HG02884 (cell line): ENCODE data around the gene PIANP.

Source experiments
- ATAC-seq: cut with Tn5 transposase; IDR thresholded peaks from one replicate; pipeline ENCODE4 v1.9.1; 2021; ENCODE audit warnings: mild to moderate bottlenecking, moderate library complexity; ENCODE audit not compliant: unreplicated experiment

The PIANP gene

GRCh38 chr12:6676962-6677361 lies 23.7 kb downstream of the PIANP start:
- ATAC-seq = no peak

GRCh38 chr12:6672143-6672542 lies 28.5 kb downstream of the PIANP start:
- ATAC-seq = no peak

GRCh38 chr12:6667559-6668210 lies 32.9 kb downstream of the PIANP start:
- no peak for ATAC-seq

GRCh38 chr12:6666211-6666610 lies 34.4 kb downstream of the PIANP start:
- no peak for ATAC-seq

GRCh38 chr12:6664902-6665301 lies 35.7 kb downstream of the PIANP start:
- ATAC-seq = no peak

- peak; percentile 94 for ATAC-seq
These were observed 37.5 kb downstream of the PIANP start, which contains the start of gene ING4 for GRCh38 chr12:6662906-6663742. ING4 (minus strand) TSS chr12:6663119; CDS start chr12:6663101, 18 bp downstream.

GRCh38 chr12:6662602-6662905 lies 38.1 kb downstream of the PIANP start:
- peak; percentile 4 for ATAC-seq

- ATAC-seq = no peak
These were observed 46.6 kb downstream of the PIANP start for GRCh38 chr12:6653987-6654386.

- ATAC-seq = no peak
These were observed 47.3 kb downstream of the PIANP start for GRCh38 chr12:6653342-6653741.

- ATAC-seq = no peak
These were observed 48.2 kb downstream of the PIANP start for GRCh38 chr12:6652391-6652790.

GRCh38 chr12:6650832-6651231 lies 49.8 kb downstream of the PIANP start:
- ATAC-seq = no peak

- no peak for ATAC-seq
These were observed 53.5 kb downstream of the PIANP start, which contains the start of gene ACRBP for GRCh38 chr12:6647083-6647604. ACRBP (minus strand) TSS chr12:6647432; CDS start chr12:6647366, 66 bp downstream.

- no peak for ATAC-seq
These were observed 54.1 kb downstream of the PIANP start for GRCh38 chr12:6646276-6647082.

- ATAC-seq = no peak
These were observed 55.7 kb downstream of the PIANP start for GRCh38 chr12:6644903-6645302.

GRCh38 chr12:6644257-6644596 lies 56.4 kb downstream of the PIANP start:
- no peak for ATAC-seq
